Measurements from ENCODE around the gene DQX1.

Gene DQX1

GRCh38 chr2:74514368-74515270 is 11.4 kb downstream of the DQX1 start, which contains the start of gene TLX2:
Gene TLX2, plus strand, starts transcription at chr2:74514450. Its CDS starts 357 bp downstream, at chr2:74514807.
- H3K4me3 ChIP-seq (ENCODE audit: low read depth, low read length), result no peak within 1 kb of the TSS
- TF ChIP-seq CTCF (IDR thresholded peaks at IDR 0.05; ENCODE audit: low read depth, low read length), result no peak

- no peak overlapping the region for H3K4me3 ChIP-seq (ENCODE audit: low read depth, low read length)
Measured at GRCh38 chr2:74513605-74514367, 12.2 kb downstream of the DQX1 start.

GRCh38 chr2:74512744-74513604 is 13.1 kb downstream of the DQX1 start:
- no peak for TF ChIP-seq CTCF (IDR thresholded peaks at IDR 0.05; ENCODE audit: low read depth, low read length)
- no peak overlapping the region for H3K4me3 ChIP-seq (ENCODE audit: low read depth, low read length)

More at GRCh38 chr2:74513605-74514367, 12.2 kb downstream of the DQX1 start:
- TF ChIP-seq CTCF (IDR thresholded peaks at IDR 0.05; ENCODE audit: low read depth, low read length), result no peak

- no peak for TF ChIP-seq CTCF (IDR thresholded peaks at IDR 0.05; ENCODE audit: low read depth, low read length)
- H3K4me3 ChIP-seq (ENCODE audit: low read depth, low read length), result no peak overlapping the region
Measured at GRCh38 chr2:74511104-74511989, 14.7 kb downstream of the DQX1 start.

- no peak for TF ChIP-seq CTCF (IDR thresholded peaks at IDR 0.05; ENCODE audit: low read depth, low read length)
- H3K4me3 ChIP-seq (ENCODE audit: low read depth, low read length), result no peak overlapping the region
Measured at GRCh38 chr2:74510272-74510671, 15.8 kb downstream of the DQX1 start.

GRCh38 chr2:74507926-74508520 is 18.0 kb downstream of the DQX1 start:
- no peak for TF ChIP-seq CTCF (IDR thresholded peaks at IDR 0.05; ENCODE audit: low read depth, low read length)
- peak overlapping the region; percentile 87 for H3K4me3 ChIP-seq (ENCODE audit: low read depth, low read length)

Measured in WI38 (cell line).